ENCODE results near the gene NANOGP8. TPM values are rescaled to one million over a fixed set of nuclear protein-coding genes. Genes with fewer than 3 reads are reported as not detected.
"Not testable (repeated sequence)": the region's sequence is repeated elsewhere in the genome, so short reads cannot be mapped to it uniquely, and the experiment has no call there.

NANOGP8 gene
- total and polyA plus RNA-seq, 12 donors = 0.28 to 1.2 (median 0.61) TPM; not detected in 7

GRCh38 chr15:35087759-35088158 is 2.7 kb upstream of the NANOGP8 start:
- Histone ChIP-seq H3K27me3 (no peaks in the 10 kb centered on the region), H3K9me3 (replicated peaks in 1 of 3) (no peaks in the 10 kb centered on the region), H3K36me3 (replicated peaks in 1 of 2) (no peaks in the 10 kb centered on the region), H3K4me3 (no peak overlapping the region), H3K4me1 (replicated peaks in 1 of 2) (no peaks in the 10 kb centered on the region), H3K27ac (no peak overlapping the region)
- TF ChIP-seq, protein P1, sequence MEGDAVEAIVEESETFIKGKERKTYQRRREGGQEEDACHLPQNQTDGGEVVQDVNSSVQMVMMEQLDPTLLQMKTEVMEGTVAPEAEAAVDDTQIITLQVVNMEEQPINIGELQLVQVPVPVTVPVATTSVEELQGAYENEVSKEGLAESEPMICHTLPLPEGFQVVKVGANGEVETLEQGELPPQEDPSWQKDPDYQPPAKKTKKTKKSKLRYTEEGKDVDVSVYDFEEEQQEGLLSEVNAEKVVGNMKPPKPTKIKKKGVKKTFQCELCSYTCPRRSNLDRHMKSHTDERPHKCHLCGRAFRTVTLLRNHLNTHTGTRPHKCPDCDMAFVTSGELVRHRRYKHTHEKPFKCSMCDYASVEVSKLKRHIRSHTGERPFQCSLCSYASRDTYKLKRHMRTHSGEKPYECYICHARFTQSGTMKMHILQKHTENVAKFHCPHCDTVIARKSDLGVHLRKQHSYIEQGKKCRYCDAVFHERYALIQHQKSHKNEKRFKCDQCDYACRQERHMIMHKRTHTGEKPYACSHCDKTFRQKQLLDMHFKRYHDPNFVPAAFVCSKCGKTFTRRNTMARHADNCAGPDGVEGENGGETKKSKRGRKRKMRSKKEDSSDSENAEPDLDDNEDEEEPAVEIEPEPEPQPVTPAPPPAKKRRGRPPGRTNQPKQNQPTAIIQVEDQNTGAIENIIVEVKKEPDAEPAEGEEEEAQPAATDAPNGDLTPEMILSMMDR (IDR thresholded peaks at IDR 0.05) = no peak
- no peak for TF ChIP-seq POLR2A (IDR thresholded peaks at IDR 0.05)
- 84 to 91% (median 88%) methylated on average over 3 of the region's 3 CpGs for WGBS, 4 donors
- DNase-seq = no peak
- intact Hi-C loops (cut with DNase I) = no loop called here

DNA sequence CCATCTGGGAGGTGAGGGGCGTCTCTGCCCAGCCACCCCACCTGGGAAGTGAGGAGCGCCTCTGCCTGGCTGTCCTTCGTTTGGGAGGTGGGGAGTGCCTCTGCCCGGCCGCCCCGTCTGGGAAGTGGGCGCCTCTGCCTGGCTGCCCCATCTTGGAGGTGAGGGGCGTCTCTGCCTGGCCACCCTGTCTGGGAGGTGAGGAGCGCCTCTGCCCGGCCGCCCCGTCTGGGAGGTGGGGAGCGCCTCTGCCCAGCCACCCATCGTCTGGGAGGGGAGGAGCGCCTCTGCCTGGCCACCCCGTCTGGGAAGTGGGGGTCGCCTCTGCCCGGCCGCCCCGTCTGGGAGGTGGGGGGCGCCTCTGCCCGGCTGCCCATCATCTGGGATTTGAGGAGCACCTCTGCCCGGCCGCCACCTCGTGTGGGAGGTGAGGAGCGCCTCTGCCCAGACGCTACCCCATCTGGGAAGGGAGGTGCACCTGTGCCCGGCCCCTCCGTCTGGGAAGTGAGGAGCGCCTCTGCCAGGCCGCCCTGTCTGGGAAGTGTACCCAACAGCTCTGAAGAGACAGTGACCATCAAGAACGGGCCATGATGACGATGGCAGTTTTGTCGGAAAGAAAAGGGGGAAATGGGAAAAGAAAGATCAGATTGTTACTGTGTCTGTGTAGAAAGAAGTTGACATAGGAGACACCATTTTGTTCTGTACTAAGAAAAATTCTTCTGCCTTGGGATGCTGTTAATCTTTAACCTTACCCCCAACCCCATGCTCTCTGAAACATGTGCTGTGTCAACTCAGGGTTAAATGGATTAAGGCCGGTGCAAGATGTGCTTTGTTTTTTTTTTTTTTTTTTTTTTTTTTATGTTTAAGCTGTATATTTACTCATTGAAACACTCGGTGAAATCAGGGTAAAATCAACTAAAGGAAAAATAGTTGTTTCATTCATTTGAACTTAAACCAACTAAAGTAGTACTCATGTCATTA is 2.4 kb downstream of the NANOGP8 start:
- H3K4me1 ChIP-seq (replicated peaks in 1 of 2); H3K27me3 ChIP-seq; DNase-seq; H3K4me3 ChIP-seq; H3K9me3 ChIP-seq (replicated peaks in 1 of 3); H3K27ac ChIP-seq; H3K36me3 ChIP-seq (replicated peaks in 1 of 2); intact Hi-C loops (cut with DNase I): not testable (repeated sequence)
- WGBS, 4 donors = 90 to 98% (median 95%) methylated on average over 10 to 36 of the region's 36 CpGs

DNA sequence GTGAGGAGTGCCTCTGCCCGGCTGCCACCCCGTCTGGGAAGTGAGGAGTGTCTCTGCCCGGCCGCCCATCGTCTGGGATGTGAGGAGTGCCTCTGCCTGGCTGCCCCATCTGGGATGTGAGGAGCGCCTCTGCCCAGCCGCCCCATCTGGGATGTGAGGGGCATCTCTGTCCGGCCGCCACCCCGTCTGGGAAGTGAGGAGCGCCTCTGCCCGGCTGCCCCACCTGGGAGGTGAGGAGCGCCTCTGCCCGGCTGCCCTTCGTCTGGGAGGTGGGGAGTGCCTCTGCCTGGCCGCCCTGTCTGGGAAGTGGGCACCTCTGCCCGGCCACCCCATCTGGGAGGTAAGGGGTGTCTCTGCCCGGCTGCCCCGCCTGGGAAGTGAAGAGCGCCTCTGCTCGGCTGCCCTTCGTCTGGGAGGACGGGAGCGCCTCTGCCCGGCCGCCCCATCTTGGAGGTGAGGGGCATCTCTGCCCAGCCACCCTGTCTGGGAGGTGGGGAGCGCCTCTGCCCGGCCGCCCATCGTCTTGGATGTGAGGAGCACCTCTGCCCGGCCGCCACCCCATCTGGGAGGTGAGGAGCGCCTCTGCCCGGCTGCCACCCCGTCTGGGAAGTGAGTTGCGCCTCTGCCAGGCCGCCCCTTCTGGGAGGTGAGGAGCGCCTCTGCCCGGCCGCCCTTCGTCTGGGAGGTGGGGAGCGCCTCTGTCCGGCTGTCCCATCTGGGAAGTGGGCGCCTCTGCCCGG is 3.3 kb downstream of the NANOGP8 start:
- WGBS, 4 donors = 93 to 96% (median 94%) methylated on average over 7 to 45 of the region's 45 CpGs
- H3K9me3 ChIP-seq (replicated peaks in 1 of 3); H3K4me1 ChIP-seq (replicated peaks in 1 of 2); H3K27me3 ChIP-seq; H3K27ac ChIP-seq; H3K36me3 ChIP-seq (replicated peaks in 1 of 2); H3K4me3 ChIP-seq; intact Hi-C loops (cut with DNase I): not testable (repeated sequence)
- peak in 1 of 7 donors; percentile 15 for DNase-seq

GRCh38 chr15:35080226-35080625 is 4.9 kb downstream of the NANOGP8 start:
- H3K27me3 ChIP-seq = no peaks in the 10 kb centered on the region

More at GRCh38 chr15:35080226-35080625, 4.9 kb downstream of the NANOGP8 start:
- Histone ChIP-seq H3K9me3 (replicated peaks in 1 of 3) (no peaks in the 10 kb centered on the region), H3K27ac (no peak overlapping the region), H3K36me3 (replicated peaks in 1 of 2) (no peaks in the 10 kb centered on the region), H3K4me1 (replicated peaks in 1 of 2) (no peaks in the 10 kb centered on the region), H3K4me3 (no peak overlapping the region)
- no peak for DNase-seq
- TF ChIP-seq, protein P1 (IDR thresholded peaks at IDR 0.05) = no peak
- TF ChIP-seq POLR2A (IDR thresholded peaks at IDR 0.05) = no peak
- intact Hi-C loops (cut with DNase I) = no loop called here
- WGBS, 4 donors = 71 to 79% (median 75%) methylated on average over 2 of the region's 2 CpGs
